Sciatic nerve (tissue), 2 donors: ENCODE measurements around the gene FAAP20. TPM values are rescaled to one million over a fixed set of nuclear protein-coding genes. Genes with fewer than 3 reads are reported as not detected.
"Not testable (repeated sequence)": the region's sequence is repeated elsewhere in the genome, so short reads cannot be mapped to it uniquely, and the experiment has no call there.

ENCODE experiments used
- ATAC-seq: fragments of 200-7000 bp; cut with Tn5 transposase; one replicate; pipeline ENCODE4 v1.9.1; 2020; ENCODE audit warnings: mild to moderate bottlenecking, moderate library complexity
- DNase-seq: peaks from one replicate; pipeline ENCODE4 v3.0.0-alpha.2; 2020; ENCODE audit warnings: low spot score
- intact Hi-C: fragments of 100-400 bp; cut with DNase I; formaldehyde crosslinking; loops from one replicate; pipeline ENCODE4 v1.14.2; 2022
- total RNA-seq: library from RNA; stranded (reverse); fragmentation: NEBNext Ultra II Directional; extraction: Animal tissue kit (Norgen Biotek cat#: 25700); gene quantifications from one replicate; pipeline ENCODE4 v1.2.1, GENCODE V29; 2021
- donor health status: DM: no; HTN: no; CAD: no.
- donor health status: DM: no; HTN: no; CAD: no.

FAAP20 gene
- total RNA-seq, 1 donor from 2014 or later = 43.0 TPM

GRCh38 chr1:2152954-2153353, 41.6 kb downstream of the FAAP20 start:
- DNase-seq = no peak
- intact Hi-C loops = no loop called here
- no peak for ATAC-seq

GRCh38 chr1:2151911-2152310, 42.7 kb downstream of the FAAP20 start:
- no peak for ATAC-seq
- intact Hi-C loops = no loop called here
- DNase-seq = no peak

GRCh38 chr1:2151252-2151651, 43.3 kb downstream of the FAAP20 start:
- intact Hi-C loops = no loop called here
- DNase-seq = no peak
- ATAC-seq = peak; percentile 38

GRCh38 chr1:2150801-2151200, 43.8 kb downstream of the FAAP20 start:
- ATAC-seq = no peak
- no peak for DNase-seq
- intact Hi-C loops = no loop called here

- DNase-seq = no peak
- intact Hi-C loops = no loop called here
- ATAC-seq = no peak
Measured at GRCh38 chr1:2148691-2149090, 45.9 kb downstream of the FAAP20 start.

- DNase-seq, intact Hi-C loops, ATAC-seq: not testable (repeated sequence)
Measured at GRCh38 chr1:2147869-2148268, 46.7 kb downstream of the FAAP20 start.

- intact Hi-C loops = no loop called here
- ATAC-seq = no peak
- DNase-seq = no peak
Measured at GRCh38 chr1:2146836-2147517, 47.6 kb downstream of the FAAP20 start.

GRCh38 chr1:2145946-2146835, 48.4 kb downstream of the FAAP20 start:
- DNase-seq = no peak
- ATAC-seq = no peak
- intact Hi-C loops = no loop called here

GRCh38 chr1:2144501-2145090, 50.0 kb downstream of the FAAP20 start:
- no peak for DNase-seq
- no peak for ATAC-seq
- intact Hi-C loops = no loop called here

- ATAC-seq = no peak
- no peak for DNase-seq
- intact Hi-C loops = no loop called here
Measured at GRCh38 chr1:2143814-2144500, 50.6 kb downstream of the FAAP20 start.

GRCh38 chr1:2141025-2141424, 53.5 kb downstream of the FAAP20 start:
- DNase-seq = no peak
- intact Hi-C loops = no loop called here

More at GRCh38 chr1:2141025-2141424, 53.5 kb downstream of the FAAP20 start:
- no peak for ATAC-seq

Other genes with a start within 250 kb of the FAAP20 start
- 0.09 TPM for gene CFAP74, start 191.0 kb downstream of the FAAP20 start, total RNA-seq
- not detected for gene GABRD, start 175.4 kb downstream of the FAAP20 start, total RNA-seq
- 3.5 TPM for gene PRKCZ, start 144.4 kb downstream of the FAAP20 start, total RNA-seq
- 108 TPM for gene SKI, start 33.5 kb upstream of the FAAP20 start, total RNA-seq
- gene MORN1, start 196.8 kb upstream of the FAAP20 start, total RNA-seq = 16.4 TPM
- 87.3 TPM for gene RER1, start 197.1 kb upstream of the FAAP20 start, total RNA-seq
- 18.1 TPM for gene PEX10, start 217.8 kb upstream of the FAAP20 start, total RNA-seq